ENCODE data around the gene BARHL2. TPM values are rescaled to one million over a fixed set of nuclear protein-coding genes. Genes with fewer than 3 reads are reported as not detected.

The BARHL2 gene
- total and polyA plus RNA-seq, 2 of the 4 experiments (the other 2 are of a cell fraction): not detected

DNA sequence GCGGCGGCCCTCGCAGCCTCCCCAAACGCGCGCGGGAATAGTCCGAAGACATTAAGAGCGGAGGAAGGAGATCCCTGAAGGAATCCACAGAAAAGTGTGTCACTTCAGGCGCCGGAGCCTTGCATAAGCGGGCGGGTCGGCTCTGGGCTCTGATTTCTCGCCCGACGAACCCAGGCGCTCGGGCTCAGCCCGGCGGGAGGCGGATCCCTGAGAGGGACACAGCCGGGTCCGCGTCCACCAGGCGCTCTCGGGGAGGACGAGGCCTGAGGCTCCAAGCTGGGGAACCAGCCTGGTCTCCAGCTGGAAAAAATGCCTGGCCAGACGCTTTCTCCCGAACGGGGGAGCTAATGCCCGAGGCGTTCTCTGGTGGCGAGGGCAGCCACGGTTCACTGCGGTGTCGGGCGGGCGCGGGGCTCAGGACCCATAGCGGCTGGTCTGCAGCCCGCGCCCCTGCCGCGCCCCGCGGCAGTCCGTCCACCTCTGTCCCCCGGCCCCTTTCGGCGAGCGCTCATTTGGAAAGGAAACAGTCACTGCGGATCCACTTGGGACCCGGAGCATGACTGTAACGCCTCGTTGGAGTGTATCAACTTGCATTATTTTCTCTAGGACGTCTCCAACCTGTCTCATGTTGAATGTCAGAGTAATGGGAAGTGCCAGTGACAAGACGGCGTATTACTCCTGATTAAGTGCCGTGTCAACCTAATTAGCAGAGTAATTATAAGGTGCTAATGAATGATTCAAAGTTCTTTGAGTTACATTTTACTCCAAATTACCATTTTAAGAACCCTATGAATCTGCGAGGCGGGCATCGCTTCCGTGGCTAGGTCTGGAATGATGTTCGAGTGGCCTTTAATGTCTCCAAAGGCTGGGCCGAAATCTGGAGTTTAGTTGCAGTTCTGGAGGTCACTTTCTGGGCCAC lies 1.6 kb upstream of the BARHL2 start:
- H2BK20ac ChIP-seq (ENCODE audit: low read depth, low read length): no peak overlapping the region
- dilution Hi-C loops (cut with HindIII; ENCODE audit: low sequenced_read_pairs, unreplicated experiment): no loop called here
- no peak for DNase-seq
- H4K91ac ChIP-seq (ENCODE audit: insufficient read depth, low read depth, low read length): no peak overlapping the region
- H3K18ac ChIP-seq (ENCODE audit: low read depth, low read length): no peak overlapping the region
- H3K4me1 ChIP-seq (ENCODE audit: control insufficient read depth, insufficient read depth, low read length): no peaks in the 10 kb centered on the region
- no peak overlapping the region for H3K27ac ChIP-seq (ENCODE audit: insufficient read depth, low read length)
- no peak overlapping the region for H4K5ac ChIP-seq (ENCODE audit: low read depth, low read length)
- POLR2A ChIA-PET (ENCODE audit: unreplicated experiment): no interaction called here
- intact Hi-C loops (cut with micrococcal nuclease): no loop called here
- WGBS, 2 experiments (ENCODE audit: extremely low coverage in 2 of 2, insufficient read length in 1 of 2): 1% methylated on average over 23 of the region's 66 CpGs; no CpG with 5 or more reads in 1 of the 2 experiments
- CTCF ChIA-PET: no interaction called here
- no peak overlapping the region for H3K14ac ChIP-seq (replicated peaks; ENCODE audit: low read depth, low read length)
- H3K27me3 ChIP-seq (ENCODE audit: control insufficient read depth, insufficient read depth, low read length): peaks cover 80% of the 10 kb centered on the region
- no peaks in the 10 kb centered on the region for H3K36me3 ChIP-seq (ENCODE audit: control insufficient read depth, insufficient read depth, low read length)
- H2AK9ac ChIP-seq (replicated peaks; ENCODE audit: low read depth, low read length, poor library complexity): no peak overlapping the region
- H3K56ac ChIP-seq (ENCODE audit: extremely low read depth, insufficient read depth, low read length): no peak overlapping the region
- H3K23ac ChIP-seq (ENCODE audit: low read depth, low read length): no peak overlapping the region
- H3K4me2 ChIP-seq (ENCODE audit: low read depth, low read length): no peak overlapping the region
- peak overlapping the region; percentile 52 for H2AFZ ChIP-seq (replicated peaks; ENCODE audit: low read length, poor library complexity)
- H3K4me3 ChIP-seq (ENCODE audit: insufficient read depth, low read depth, low read length): no peak overlapping the region
- H3K79me1 ChIP-seq (ENCODE audit: low read depth in 1 of 2, low read length in 2 of 2): no peaks in the 10 kb centered on the region
- H3K4ac ChIP-seq (ENCODE audit: low read depth, low read length): no peak overlapping the region
- H4K20me1 ChIP-seq (ENCODE audit: insufficient read depth, low read length): no peaks in the 10 kb centered on the region
- H2BK120ac ChIP-seq (ENCODE audit: low read depth, low read length): no peak overlapping the region
- in situ Hi-C loops (cut with MboI; ENCODE audit: low sequenced_read_pairs): no loop called here
- 0 out of 2 replicates have a peak, but pooled peaks have one; percentile 24 for ATAC-seq (ENCODE audit: low read depth)
- no peak overlapping the region for H2BK5ac ChIP-seq (ENCODE audit: low read depth, low read length, poor library complexity, severe bottlenecking)
- no TSS peak for BruUV-seq (replicated peaks)
- no peak overlapping the region for H4K8ac ChIP-seq (ENCODE audit: low read depth in 2 of 2, low read length in 2 of 2)
- TF ChIP-seq SMC3 (IDR thresholded peaks at IDR 0.05; ENCODE audit: low read depth, low read length): no peak
- TF ChIP-seq, protein P1, sequence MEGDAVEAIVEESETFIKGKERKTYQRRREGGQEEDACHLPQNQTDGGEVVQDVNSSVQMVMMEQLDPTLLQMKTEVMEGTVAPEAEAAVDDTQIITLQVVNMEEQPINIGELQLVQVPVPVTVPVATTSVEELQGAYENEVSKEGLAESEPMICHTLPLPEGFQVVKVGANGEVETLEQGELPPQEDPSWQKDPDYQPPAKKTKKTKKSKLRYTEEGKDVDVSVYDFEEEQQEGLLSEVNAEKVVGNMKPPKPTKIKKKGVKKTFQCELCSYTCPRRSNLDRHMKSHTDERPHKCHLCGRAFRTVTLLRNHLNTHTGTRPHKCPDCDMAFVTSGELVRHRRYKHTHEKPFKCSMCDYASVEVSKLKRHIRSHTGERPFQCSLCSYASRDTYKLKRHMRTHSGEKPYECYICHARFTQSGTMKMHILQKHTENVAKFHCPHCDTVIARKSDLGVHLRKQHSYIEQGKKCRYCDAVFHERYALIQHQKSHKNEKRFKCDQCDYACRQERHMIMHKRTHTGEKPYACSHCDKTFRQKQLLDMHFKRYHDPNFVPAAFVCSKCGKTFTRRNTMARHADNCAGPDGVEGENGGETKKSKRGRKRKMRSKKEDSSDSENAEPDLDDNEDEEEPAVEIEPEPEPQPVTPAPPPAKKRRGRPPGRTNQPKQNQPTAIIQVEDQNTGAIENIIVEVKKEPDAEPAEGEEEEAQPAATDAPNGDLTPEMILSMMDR (conservative IDR thresholded peaks at IDR 0.05; ENCODE audit: low read depth, low read length): no peak
- TF ChIP-seq NFE2L2 (IDR thresholded peaks at IDR 0.05; ENCODE audit: low read depth, low read length): no peak
- H2AK5ac ChIP-seq (ENCODE audit: low read depth, low read length): no peak overlapping the region
- no peak overlapping the region for H2BK15ac ChIP-seq (ENCODE audit: low read depth, low read length)
- H3K9me1 ChIP-seq (ENCODE audit: insufficient read depth, low read length): no peaks in the 10 kb centered on the region
- no peak overlapping the region for H3K9ac ChIP-seq (ENCODE audit: low read depth, low read length)
- peaks cover 12% of the 10 kb centered on the region; the same call in 1 of the 2 replicates for H3K9me3 ChIP-seq (ENCODE audit: control insufficient read depth, insufficient read depth, low read length)

Measured in IMR-90 (cell line).